Endothelial cell of umbilical vein (primary cell): Measurements from ENCODE around the gene PLLP. TPM values are rescaled to one million over a fixed set of nuclear protein-coding genes. Genes with fewer than 3 reads are reported as not detected.

Source experiments
- BruUV-seq: library from RNA; stranded (reverse); fragments of 400-500 nt; replicated peaks from 2 replicates; lab custom pipeline; 2021; lab: Mats Ljungman, UMichigan
- CTCF ChIA-PET: fragments of 300-600, 350-600 bp; sonication (Branson Sonifier 250); formaldehyde crosslinking; loops from one replicate; lab custom pipeline; 2021; ENCODE audit warnings: antibody characterized with exemption, inconsistent platforms; lab: Charles Lee
- POLR2A ChIA-PET: fragments of 300-600, 350-600 bp; sonication (Branson Sonifier 250); formaldehyde crosslinking; loops from one replicate; lab custom pipeline; 2021; ENCODE audit warnings: antibody characterized with exemption, inconsistent platforms; lab: Charles Lee
- DNase-seq: peaks from one replicate; pipeline ENCODE4 v3.0.0-alpha.2; 2011; ENCODE audit warnings: low read depth, low spot score
- FAIRE-seq: peaks from 2 replicates; lab custom pipeline; 2011; peaks lifted over from hg19 to GRCh38; lab: Jason Lieb, UNC
- H2AFZ ChIP-seq: 2 replicates; pipeline ENCODE4 v1.6.0; 2012; ENCODE audit warnings: low read depth, low read length, control low read depth, inconsistent platforms
- H3K27ac ChIP-seq: 2 replicates; pipeline ENCODE4 v1.5.1; 2011; ENCODE audit warnings: low read depth, mild to moderate bottlenecking, control low read depth, low read length, moderate library complexity; ENCODE audit not compliant: insufficient read depth
- H3K27me3 ChIP-seq, 2 experiments: 2 replicates each; pipeline versions ENCODE4 v1.6.0 to v1.6.1; 2011; ENCODE audit warnings: low read length in 2 of 2, mixed read lengths in 1 of 2; ENCODE audit not compliant: control insufficient read depth in 2 of 2, insufficient read depth in 2 of 2
- H3K36me3 ChIP-seq, 2 experiments: 2 replicates in 1 of 2; 3 replicates in 1 of 2; pipeline ENCODE4 v1.5.1; 2011; ENCODE audit warnings: low read length in 2 of 2, mild to moderate bottlenecking in 1 of 2, moderate library complexity in 1 of 2; ENCODE audit not compliant: control insufficient read depth in 2 of 2, insufficient read depth in 2 of 2; ENCODE audit errors: extremely low read depth in 1 of 2
- H3K4me1 ChIP-seq: 3 replicates; pipeline ENCODE4 v1.5.1; 2011; ENCODE audit warnings: mild to moderate bottlenecking, low read length; ENCODE audit not compliant: control insufficient read depth, insufficient read depth; ENCODE audit errors: extremely low read depth
- H3K4me2 ChIP-seq: 2 replicates; pipeline ENCODE4 v1.6.1; 2011; ENCODE audit warnings: low read length, control low read depth, mixed read lengths; ENCODE audit not compliant: insufficient read depth
- H3K4me3 ChIP-seq, 3 experiments: fragments of 200-600 bp in 1 of 3; sonication (generic), shearing (Covaris generic) in 1 of 3; replicated peaks in 1 of 3; 2 replicates each; pipeline ENCODE4 v1.5.1; 2011 to 2016; ENCODE audit warnings: control low read depth in 3 of 3, low read length in 3 of 3, mild to moderate bottlenecking in 2 of 3, inconsistent platforms in 1 of 3, low read depth in 1 of 3, moderate library complexity in 1 of 3; ENCODE audit not compliant: insufficient read depth in 1 of 3
- H3K79me2 ChIP-seq: 2 replicates; pipeline ENCODE4 v1.6.0; 2012; ENCODE audit warnings: low read length, inconsistent platforms; ENCODE audit not compliant: control insufficient read depth, insufficient read depth
- H3K9ac ChIP-seq: replicated peaks from 2 replicates; pipeline ENCODE3; 2011; ENCODE audit warnings: low read length, control low read depth; ENCODE audit not compliant: insufficient read depth; ENCODE audit errors: extremely low read depth
- H3K9me1 ChIP-seq: replicated peaks from 3 replicates; pipeline ENCODE4 v1.6.0; 2011; ENCODE audit warnings: mild to moderate bottlenecking, low read length; ENCODE audit not compliant: control insufficient read depth, insufficient read depth; ENCODE audit errors: extremely low read depth
- H3K9me3 ChIP-seq: replicated peaks from 2 replicates; pipeline ENCODE4 v1.5.1; 2012; ENCODE audit warnings: low read length, inconsistent platforms; ENCODE audit not compliant: control insufficient read depth, insufficient read depth
- H4K20me1 ChIP-seq: replicated peaks from 2 replicates; pipeline ENCODE3; 2011; ENCODE audit warnings: mild to moderate bottlenecking, low read length; ENCODE audit not compliant: control insufficient read depth, insufficient read depth; ENCODE audit errors: extremely low read depth
- CTCF ChIP-seq, 2 donors: IDR thresholded peaks; 1 replicate in 1 of 2; 2 replicates in 1 of 2; pipeline ENCODE4 v1.5.1; 2011; ENCODE audit warnings: low read length in 2 of 2, mild to moderate bottlenecking in 2 of 2, moderate library complexity in 2 of 2, control low read depth in 1 of 2, inconsistent platforms in 1 of 2, low read depth in 1 of 2; ENCODE audit not compliant: insufficient read depth in 1 of 2; ENCODE audit errors: extremely low read depth in 1 of 2
- EZH2 ChIP-seq: IDR thresholded peaks from 2 replicates; pipeline ENCODE4 v1.6.1; 2012; ENCODE audit warnings: borderline replicate concordance, low read depth, mild to moderate bottlenecking, moderate library complexity, low read length, inconsistent platforms; ENCODE audit not compliant: severe bottlenecking
- FOS ChIP-seq: IDR thresholded peaks from 2 replicates; pipeline ENCODE4 v1.6.1; 2011; ENCODE audit warnings: mild to moderate bottlenecking, low read length, moderate library complexity, borderline replicate concordance; ENCODE audit not compliant: insufficient read depth
- GATA2 ChIP-seq: IDR thresholded peaks from 2 replicates; pipeline ENCODE4 v1.7.0; 2011; ENCODE audit warnings: low read depth, mild to moderate bottlenecking, moderate library complexity, mixed read lengths, low read length; ENCODE audit not compliant: insufficient read length, insufficient read depth
- JUN ChIP-seq: IDR thresholded peaks from 2 replicates; pipeline ENCODE4 v1.6.1; 2011; ENCODE audit warnings: borderline replicate concordance, low read depth; ENCODE audit not compliant: insufficient read length, insufficient read depth
- MAX ChIP-seq: IDR thresholded peaks from 2 replicates; pipeline ENCODE4 v1.6.1; 2011; ENCODE audit not compliant: insufficient read depth, insufficient read length
- MYC ChIP-seq: IDR thresholded peaks from one replicate; pipeline ENCODE4 v1.6.1; 2011; ENCODE audit warnings: mild to moderate bottlenecking, low read depth, low read length
- POLR2A ChIP-seq: IDR thresholded peaks from 2 replicates; pipeline ENCODE4 v1.6.1; 2012; ENCODE audit warnings: low read depth, mild to moderate bottlenecking, control low read depth, low read length
- POLR2AphosphoS5 ChIP-seq: IDR thresholded peaks from 2 replicates; pipeline ENCODE4 v1.6.1; 2012; ENCODE audit warnings: low read depth, mild to moderate bottlenecking, control low read depth, low read length, moderate library complexity; ENCODE audit not compliant: insufficient read depth
- dilution Hi-C: fragments of 300-500 bp; cut with MboI; formaldehyde crosslinking; loops from one replicate; pipeline ENCODE4 v1.15.0; 2019; ENCODE audit warnings: low sequenced_read_pairs; ENCODE audit not compliant: extremely low pct_ligation_motif_present
- intact Hi-C: fragments of 100-400 bp; cut with micrococcal nuclease; formaldehyde crosslinking; loops from one replicate; pipeline ENCODE4 v1.10.0; 2022
- polyA plus RNA-seq, 4 experiments: library from polyadenylated mRNA; depleted of rRNA in 3 of 4; stranded (reverse) in 3 of 4; unstranded in 1 of 4; fragments of >200 nt; gene quantifications; 2 replicates each; pipeline versions ENCODE4 v1.2.1 to v1.2.3, GENCODE V29; 2011 to 2012; ENCODE audit warnings: missing spikeins in 1 of 4
- total RNA-seq: library from RNA; stranded (reverse); gene quantifications from 2 replicates; pipeline ENCODE4 v1.2.3, GENCODE V29; 2021

PLLP gene
- total and polyA plus RNA-seq, 2 donors (not counting 3 experiments of a cell fraction or from before 2014, with no cell fraction given) = 4.4 to 14.4 TPM

GRCh38 chr16:57333402-57333801 lies 48.9 kb upstream of the PLLP start:
- Histone ChIP-seq H3K4me3 (no peak overlapping the region), H3K79me2 (no peaks in the 10 kb centered on the region), H3K9me1 (no peaks in the 10 kb centered on the region), H4K20me1 (no peaks in the 10 kb centered on the region), H3K9me3 (no peaks in the 10 kb centered on the region), H2AFZ (no peak overlapping the region), H3K27me3 (peaks cover 2% of the 10 kb centered on the region in 2 experiments), H3K36me3 (no peaks in the 10 kb centered on the region), H3K27ac (no peak overlapping the region), H3K4me1 (peaks cover 10% of the 10 kb centered on the region), H3K9ac (no peak overlapping the region), H3K4me2 (no peak overlapping the region)
- POLR2A ChIA-PET = no interaction called here
- CTCF ChIA-PET = interaction anchor here (0.6 to 1.3 kb wide), 5 partner anchors 9 to 83 kb away, joined by 3 to 6 read pairs (median 3); no protein-coding TSS in a partner anchor
- BruUV-seq = no TSS peak
- intact Hi-C loops (no loop called here), dilution Hi-C loops (no loop called here)
- no peak for FAIRE-seq
- no peak for DNase-seq
- no peak for TF ChIP-seq GATA2
- no peak for TF ChIP-seq MAX
- no peak for TF ChIP-seq CTCF (IDR thresholded peaks at IDR 0.05; ENCODE audit: extremely low read depth in 1 of 2, insufficient read depth in 1 of 2, low read depth in 1 of 2, low read length in 2 of 2)
- no peak for TF ChIP-seq EZH2
- TF ChIP-seq FOS = no peak
- TF ChIP-seq JUN = no peak
- TF ChIP-seq MYC = no peak
- TF ChIP-seq POLR2A = no peak
- no peak for TF ChIP-seq POLR2AphosphoS5
